WTC11 (cell line): Measurements from ENCODE around the gene MECR.

Source experiments
- CBFB ChIP-seq: sonication (generic); formaldehyde crosslinking; IDR thresholded peaks from 2 replicates; pipeline ENCODE4 v1.8.1; 2022; ENCODE audit warnings: mild to moderate bottlenecking, low read depth, missing genetic modification reagents
- FOXK1 ChIP-seq: sonication (generic); formaldehyde crosslinking; IDR thresholded peaks from 2 replicates; pipeline ENCODE4 v1.8.0; 2022; ENCODE audit warnings: mild to moderate bottlenecking, moderate library complexity, missing genetic modification reagents
- TF ChIP-seq, protein P1 (sequence below): fragments of 200-600 bp; IDR thresholded peaks from 2 replicates; pipeline ENCODE4 v1.8.0; 2022; ENCODE audit warnings: antibody characterized with exemption
- TF ChIP-seq, protein P2 (sequence below): sonication (generic); formaldehyde crosslinking; conservative IDR thresholded peaks from 2 replicates; pipeline ENCODE4 v1.8.1; 2022; ENCODE audit warnings: mild to moderate bottlenecking, missing genetic modification reagents

DNA sequence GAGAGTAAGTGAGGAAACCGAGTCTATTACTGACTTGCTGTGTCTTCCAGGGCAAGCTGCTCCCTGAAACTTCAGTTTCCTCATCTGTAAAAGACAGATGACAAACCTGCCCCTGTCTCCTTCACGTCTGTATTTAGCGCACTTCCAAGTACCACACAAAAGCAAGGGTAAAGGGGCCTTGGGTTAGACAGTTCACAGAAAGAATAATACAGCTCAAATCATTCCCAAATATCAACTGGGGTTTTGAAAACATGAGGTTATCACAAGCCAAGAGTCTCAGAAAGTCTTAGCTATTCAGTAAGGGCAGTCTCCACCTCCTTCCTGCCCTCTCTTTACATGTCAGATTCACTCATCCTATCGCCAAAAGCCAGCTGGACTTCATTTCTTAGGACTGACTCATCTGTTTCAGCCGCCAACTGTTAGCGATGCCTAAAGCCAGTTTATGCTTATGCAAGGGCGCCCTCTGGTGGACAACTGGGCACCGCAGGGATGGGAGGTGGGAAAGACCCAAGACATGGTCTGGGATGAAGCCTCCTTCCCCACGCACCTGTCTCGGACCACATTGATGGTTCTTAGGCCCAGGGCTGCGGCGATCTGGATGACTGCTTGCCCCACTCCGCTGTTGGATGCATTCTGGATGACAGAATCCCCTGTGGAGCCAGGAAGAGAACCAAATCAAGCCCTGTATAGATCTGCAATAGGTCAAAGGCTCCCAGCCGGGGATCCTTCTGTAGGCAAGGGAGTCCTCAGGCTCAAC lies 28.0 kb downstream of the MECR start:
- TF ChIP-seq, protein P1, sequence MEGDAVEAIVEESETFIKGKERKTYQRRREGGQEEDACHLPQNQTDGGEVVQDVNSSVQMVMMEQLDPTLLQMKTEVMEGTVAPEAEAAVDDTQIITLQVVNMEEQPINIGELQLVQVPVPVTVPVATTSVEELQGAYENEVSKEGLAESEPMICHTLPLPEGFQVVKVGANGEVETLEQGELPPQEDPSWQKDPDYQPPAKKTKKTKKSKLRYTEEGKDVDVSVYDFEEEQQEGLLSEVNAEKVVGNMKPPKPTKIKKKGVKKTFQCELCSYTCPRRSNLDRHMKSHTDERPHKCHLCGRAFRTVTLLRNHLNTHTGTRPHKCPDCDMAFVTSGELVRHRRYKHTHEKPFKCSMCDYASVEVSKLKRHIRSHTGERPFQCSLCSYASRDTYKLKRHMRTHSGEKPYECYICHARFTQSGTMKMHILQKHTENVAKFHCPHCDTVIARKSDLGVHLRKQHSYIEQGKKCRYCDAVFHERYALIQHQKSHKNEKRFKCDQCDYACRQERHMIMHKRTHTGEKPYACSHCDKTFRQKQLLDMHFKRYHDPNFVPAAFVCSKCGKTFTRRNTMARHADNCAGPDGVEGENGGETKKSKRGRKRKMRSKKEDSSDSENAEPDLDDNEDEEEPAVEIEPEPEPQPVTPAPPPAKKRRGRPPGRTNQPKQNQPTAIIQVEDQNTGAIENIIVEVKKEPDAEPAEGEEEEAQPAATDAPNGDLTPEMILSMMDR: peak; percentile 95
- TF ChIP-seq FOXK1 (CRISPR knock-in tag): no peak
- TF ChIP-seq, protein P2, sequence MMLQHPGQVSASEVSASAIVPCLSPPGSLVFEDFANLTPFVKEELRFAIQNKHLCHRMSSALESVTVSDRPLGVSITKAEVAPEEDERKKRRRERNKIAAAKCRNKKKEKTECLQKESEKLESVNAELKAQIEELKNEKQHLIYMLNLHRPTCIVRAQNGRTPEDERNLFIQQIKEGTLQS (CRISPR knock-in tag): no peak
- no peak for TF ChIP-seq CBFB
